AG09319 (cell line): ENCODE measurements around the gene RALGPS1.

Experiments
- DNase-seq: peaks from one replicate; pipeline ENCODE4 v3.0.0-alpha.2; 2010; ENCODE audit warnings: low read depth; ENCODE audit errors: extremely low read depth
- CTCF ChIP-seq: IDR thresholded peaks from 2 replicates; pipeline ENCODE4 v1.5.1; 2011; ENCODE audit warnings: low read depth, mild to moderate bottlenecking, inconsistent platforms, low read length, moderate library complexity

Gene RALGPS1

DNA sequence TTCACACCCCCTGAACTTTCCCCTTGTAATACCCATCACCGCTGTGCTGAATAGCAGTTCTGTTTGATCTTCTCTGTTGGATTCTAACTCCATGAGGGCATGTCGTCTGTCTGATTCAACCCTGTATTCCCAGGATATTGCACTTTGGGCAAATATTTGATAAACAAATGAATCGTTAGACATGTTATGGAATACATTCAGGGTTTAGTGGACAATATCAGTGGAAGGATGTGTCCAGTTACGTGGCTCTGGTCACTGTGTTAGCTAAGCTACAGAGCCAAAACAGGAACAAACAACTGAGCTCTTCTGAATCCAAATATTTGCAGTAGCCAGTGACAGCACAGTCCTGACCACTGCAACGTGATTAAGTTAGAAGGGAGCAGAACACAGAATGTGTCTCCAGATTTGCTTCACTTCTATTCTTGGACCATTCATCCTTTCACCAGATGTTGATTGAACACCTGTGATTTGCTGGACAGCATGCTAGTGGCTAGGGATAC is 194.7 kb downstream of the RALGPS1 start:
- TF ChIP-seq CTCF = no peak
- DNase-seq = no peak

GRCh38 chr9:127112056-127112455 is 197.5 kb downstream of the RALGPS1 start:
- no peak for TF ChIP-seq CTCF
- DNase-seq = no peak

DNA sequence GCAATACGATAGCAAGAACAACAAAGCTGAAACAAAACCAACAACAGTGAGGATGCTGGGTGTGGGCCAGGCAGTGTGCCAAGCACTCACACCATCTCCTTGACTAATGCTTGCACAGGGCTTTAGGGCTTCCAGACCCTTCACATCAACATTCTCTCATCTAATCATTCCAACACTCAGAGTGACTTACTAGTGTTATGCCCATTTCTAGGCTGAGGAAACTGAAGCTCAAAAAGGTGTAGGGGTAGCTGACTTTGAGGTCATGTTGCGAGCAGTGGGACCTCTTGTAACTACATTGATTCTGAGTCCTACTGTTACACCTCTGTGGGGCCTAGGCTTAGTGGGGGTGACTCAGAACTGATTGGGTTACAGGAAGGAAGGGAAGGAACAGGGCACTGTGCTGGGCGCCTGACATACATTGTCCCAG is 198.2 kb downstream of the RALGPS1 start:
- no peak for DNase-seq

GRCh38 chr9:127113191-127113972 is 198.8 kb downstream of the RALGPS1 start:
- DNase-seq = no peak
- TF ChIP-seq CTCF = no peak

More for the DNA sequence above, 198.2 kb downstream of the RALGPS1 start:
- TF ChIP-seq CTCF = no peak

- no peak for TF ChIP-seq CTCF
- DNase-seq = no peak
Measured at GRCh38 chr9:127114606-127115005, 200.0 kb downstream of the RALGPS1 start.

DNA sequence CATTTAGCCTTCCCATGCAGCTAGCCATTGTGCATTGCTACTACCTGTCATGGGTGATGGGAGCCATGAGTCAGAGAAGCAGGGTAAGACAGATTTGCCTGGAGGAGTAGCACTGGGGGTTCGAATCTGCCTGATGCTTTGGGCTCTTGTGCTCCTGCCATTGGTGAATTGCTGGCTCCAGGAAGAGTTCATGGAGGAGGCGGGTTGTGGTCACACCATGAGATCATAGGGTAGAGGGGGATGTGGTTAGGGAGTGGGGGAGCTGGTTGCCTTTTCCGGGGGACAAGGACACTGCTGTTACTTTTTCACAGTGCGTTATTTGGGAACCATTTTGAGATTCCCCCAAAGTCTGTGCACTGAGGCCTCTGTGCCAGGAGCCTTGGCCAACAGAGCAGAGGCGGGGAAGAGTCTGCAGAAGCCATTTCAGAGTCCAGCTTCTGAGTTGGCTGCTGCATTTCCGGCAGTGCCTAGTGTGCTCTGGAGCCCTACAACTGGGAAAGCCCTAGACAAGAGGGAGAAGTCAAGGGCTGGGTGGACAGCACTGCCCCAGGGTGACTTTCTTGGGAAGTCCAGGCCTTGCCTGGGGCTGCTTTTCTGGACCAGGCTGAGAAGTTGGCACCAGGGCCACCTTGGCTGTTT is 201.6 kb downstream of the RALGPS1 start:
- no peak for DNase-seq
- TF ChIP-seq CTCF = no peak

DNA sequence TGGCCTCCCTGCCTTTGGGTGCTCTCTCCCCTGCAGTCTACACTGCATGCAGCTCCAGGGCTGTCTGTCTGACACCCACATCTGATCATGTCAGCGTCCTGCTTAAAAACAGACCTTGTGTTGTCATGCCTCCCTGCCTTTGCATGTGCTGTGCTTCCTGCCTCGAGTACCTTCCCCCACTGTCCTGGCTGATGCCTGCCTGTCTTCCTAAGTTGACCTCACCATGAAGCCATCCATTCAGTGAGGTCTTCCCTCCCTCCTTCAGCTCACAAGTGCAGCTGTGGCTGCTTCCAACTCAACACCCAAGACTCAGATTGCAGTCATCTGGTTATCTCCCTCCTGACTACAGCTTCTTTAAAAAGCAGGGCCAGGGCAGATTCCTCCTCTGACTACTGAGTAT is 202.4 kb downstream of the RALGPS1 start:
- TF ChIP-seq CTCF = no peak
- DNase-seq = no peak
